Measurements from ENCODE around the gene MOB3B.

MOB3B gene

DNA sequence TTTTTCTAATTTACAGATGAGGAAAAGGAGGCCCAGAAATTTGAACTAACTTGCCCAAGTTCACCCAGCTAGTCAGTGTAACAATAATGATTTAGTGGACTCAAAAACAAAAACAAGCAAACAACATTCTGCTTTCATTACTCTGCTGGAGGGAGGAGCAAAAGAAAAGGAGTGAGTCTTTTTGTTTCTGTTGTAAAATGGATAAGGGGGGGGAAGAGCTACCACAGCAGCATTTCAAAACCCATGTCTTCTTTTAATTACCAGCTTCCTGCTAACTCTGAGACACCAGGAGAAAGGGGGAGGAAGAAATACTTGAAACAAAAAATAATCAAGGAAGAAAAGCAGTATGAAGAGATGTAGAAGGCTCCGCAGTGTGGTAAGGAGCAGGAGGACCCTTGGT, 193.5 kb downstream of the MOB3B start:
- Histone ChIP-seq H3K4me2 (ENCODE audit: low read length) (no peak overlapping the region), H3K79me2 (ENCODE audit: control insufficient read depth, low read length) (no peaks in the 10 kb centered on the region), H3K27me3 (ENCODE audit: control insufficient read depth, low read length) (peaks cover 1% of the 10 kb centered on the region; the same call in 1 of the 2 replicates), H3K36me3 (ENCODE audit: control insufficient read depth, low read length) (no peaks in the 10 kb centered on the region), H3F3A (ENCODE audit: control insufficient read depth, insufficient read depth) (no peaks in the 10 kb centered on the region), H3K4me1 (ENCODE audit: control insufficient read depth, low read length) (no peaks in the 10 kb centered on the region), H3K27ac (ENCODE audit: low read depth, low read length) (no peak overlapping the region), H3K4me3 (ENCODE audit: low read length) (no peak overlapping the region), H3K9me2 (replicated peaks; ENCODE audit: control insufficient read depth, low read length) (no peaks in the 10 kb centered on the region), H4K20me1 (ENCODE audit: control insufficient read depth, insufficient read depth, low read depth, low read length) (no peaks in the 10 kb centered on the region), H3K9me3 (ENCODE audit: control insufficient read depth, insufficient read depth, low read length) (no peaks in the 10 kb centered on the region)
- TF ChIP-seq, protein P1, sequence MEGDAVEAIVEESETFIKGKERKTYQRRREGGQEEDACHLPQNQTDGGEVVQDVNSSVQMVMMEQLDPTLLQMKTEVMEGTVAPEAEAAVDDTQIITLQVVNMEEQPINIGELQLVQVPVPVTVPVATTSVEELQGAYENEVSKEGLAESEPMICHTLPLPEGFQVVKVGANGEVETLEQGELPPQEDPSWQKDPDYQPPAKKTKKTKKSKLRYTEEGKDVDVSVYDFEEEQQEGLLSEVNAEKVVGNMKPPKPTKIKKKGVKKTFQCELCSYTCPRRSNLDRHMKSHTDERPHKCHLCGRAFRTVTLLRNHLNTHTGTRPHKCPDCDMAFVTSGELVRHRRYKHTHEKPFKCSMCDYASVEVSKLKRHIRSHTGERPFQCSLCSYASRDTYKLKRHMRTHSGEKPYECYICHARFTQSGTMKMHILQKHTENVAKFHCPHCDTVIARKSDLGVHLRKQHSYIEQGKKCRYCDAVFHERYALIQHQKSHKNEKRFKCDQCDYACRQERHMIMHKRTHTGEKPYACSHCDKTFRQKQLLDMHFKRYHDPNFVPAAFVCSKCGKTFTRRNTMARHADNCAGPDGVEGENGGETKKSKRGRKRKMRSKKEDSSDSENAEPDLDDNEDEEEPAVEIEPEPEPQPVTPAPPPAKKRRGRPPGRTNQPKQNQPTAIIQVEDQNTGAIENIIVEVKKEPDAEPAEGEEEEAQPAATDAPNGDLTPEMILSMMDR (IDR thresholded peaks at IDR 0.05; ENCODE audit: low read depth, low read length, poor library complexity, severe bottlenecking) = no peak
- TF ChIP-seq EZH2phosphoT487 (IDR thresholded peaks at IDR 0.05; ENCODE audit: borderline replicate concordance, low read length) = no peak

DNA sequence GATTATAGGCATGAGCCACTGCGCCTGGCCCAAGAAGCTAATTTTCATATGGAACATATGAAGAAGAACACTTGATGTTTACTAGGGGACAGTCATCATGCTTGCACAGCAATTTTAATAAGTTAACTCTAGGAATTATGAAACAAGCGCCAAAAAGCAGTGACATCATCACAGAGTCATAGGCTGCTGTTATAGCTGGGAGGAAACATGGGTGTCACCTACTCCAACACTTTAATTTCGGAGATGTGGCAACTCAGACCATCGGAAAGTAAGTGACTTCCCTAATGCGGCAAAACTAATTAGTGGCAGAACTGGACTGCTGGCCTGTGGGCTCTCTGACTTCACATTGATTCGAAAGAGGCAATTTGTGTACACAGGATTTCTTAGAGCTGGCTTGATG, 194.5 kb downstream of the MOB3B start:
- H4K20me1 ChIP-seq (ENCODE audit: control insufficient read depth, insufficient read depth, low read depth, low read length) = no peaks in the 10 kb centered on the region
- no peaks in the 10 kb centered on the region for H3F3A ChIP-seq (ENCODE audit: control insufficient read depth, insufficient read depth)
- TF ChIP-seq, protein P1 (IDR thresholded peaks at IDR 0.05; ENCODE audit: low read depth, low read length, poor library complexity, severe bottlenecking) = no peak
- no peak for TF ChIP-seq EZH2phosphoT487 (IDR thresholded peaks at IDR 0.05; ENCODE audit: borderline replicate concordance, low read length)
- H3K9me2 ChIP-seq (replicated peaks; ENCODE audit: control insufficient read depth, low read length) = no peaks in the 10 kb centered on the region
- H3K9me3 ChIP-seq (ENCODE audit: control insufficient read depth, insufficient read depth, low read length) = no peaks in the 10 kb centered on the region
- H3K4me3 ChIP-seq (ENCODE audit: low read length) = no peak overlapping the region
- H3K27ac ChIP-seq (ENCODE audit: low read depth, low read length) = no peak overlapping the region
- no peak overlapping the region for H3K4me2 ChIP-seq (ENCODE audit: low read length)
- H3K79me2 ChIP-seq (ENCODE audit: control insufficient read depth, low read length) = no peaks in the 10 kb centered on the region
- H3K27me3 ChIP-seq (ENCODE audit: control insufficient read depth, low read length) = no peaks in the 10 kb centered on the region
- no peaks in the 10 kb centered on the region for H3K4me1 ChIP-seq (ENCODE audit: control insufficient read depth, low read length)
- H3K36me3 ChIP-seq (ENCODE audit: control insufficient read depth, low read length) = no peaks in the 10 kb centered on the region

DNA sequence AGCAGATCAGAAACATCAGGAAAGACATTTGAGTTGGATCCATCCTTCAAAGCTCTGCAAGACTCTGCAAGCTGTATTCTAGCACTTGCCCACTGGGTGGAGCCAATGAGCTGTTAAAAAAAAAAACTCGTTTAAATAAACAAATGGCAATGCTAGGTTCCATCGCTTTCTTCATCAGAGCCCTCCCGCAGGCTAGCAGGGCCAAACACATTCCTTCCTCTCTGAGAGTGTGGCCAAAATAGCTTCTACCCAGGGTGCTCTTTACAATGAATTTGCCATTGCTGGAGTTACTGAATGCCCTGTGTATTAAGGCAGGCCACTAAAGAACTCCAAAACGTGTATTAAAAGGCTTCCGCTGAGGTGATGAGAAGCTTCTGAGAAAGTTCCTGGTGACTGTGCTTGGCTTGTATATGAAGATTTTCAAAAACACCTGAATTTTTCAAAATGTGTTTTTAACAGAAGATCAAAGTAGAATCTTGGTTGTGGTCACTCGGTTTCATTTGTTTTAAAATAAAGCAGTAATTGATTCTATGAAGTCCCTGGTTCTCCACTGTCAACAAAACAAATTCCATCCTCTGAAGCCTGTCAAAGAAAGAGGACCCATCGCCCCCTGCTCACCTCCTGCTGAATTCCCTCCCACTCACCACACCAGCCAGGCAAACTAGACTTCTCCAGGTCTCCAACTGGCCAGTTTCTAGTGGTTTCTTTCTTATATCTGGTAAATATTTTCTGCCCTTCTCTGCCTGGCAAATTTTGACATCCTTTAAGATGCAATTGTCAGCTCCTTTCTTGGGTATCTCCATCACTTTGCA, 196.2 kb downstream of the MOB3B start:
- H3K9me3 ChIP-seq (ENCODE audit: control insufficient read depth, insufficient read depth, low read length) = no peaks in the 10 kb centered on the region
- H3K36me3 ChIP-seq (ENCODE audit: control insufficient read depth, low read length) = no peaks in the 10 kb centered on the region
- no peak overlapping the region for H3K4me2 ChIP-seq (ENCODE audit: low read length)
- no peaks in the 10 kb centered on the region for H3K79me2 ChIP-seq (ENCODE audit: control insufficient read depth, low read length)
- no peaks in the 10 kb centered on the region for H3K27me3 ChIP-seq (ENCODE audit: control insufficient read depth, low read length)
- H4K20me1 ChIP-seq (ENCODE audit: control insufficient read depth, insufficient read depth, low read depth, low read length) = no peaks in the 10 kb centered on the region
- no peak overlapping the region for H3K27ac ChIP-seq (ENCODE audit: low read depth, low read length)
- H3K4me3 ChIP-seq (ENCODE audit: low read length) = no peak overlapping the region
- H3K9me2 ChIP-seq (replicated peaks; ENCODE audit: control insufficient read depth, low read length) = no peaks in the 10 kb centered on the region
- H3K4me1 ChIP-seq (ENCODE audit: control insufficient read depth, low read length) = no peaks in the 10 kb centered on the region
- no peaks in the 10 kb centered on the region for H3F3A ChIP-seq (ENCODE audit: control insufficient read depth, insufficient read depth)
- no peak for TF ChIP-seq EZH2phosphoT487 (IDR thresholded peaks at IDR 0.05; ENCODE audit: borderline replicate concordance, low read length)
- TF ChIP-seq, protein P1 (IDR thresholded peaks at IDR 0.05; ENCODE audit: low read depth, low read length, poor library complexity, severe bottlenecking) = peak; percentile 77
